ENCODE results near the gene LIMK2.
"Not testable (repeated sequence)": the region's sequence is repeated elsewhere in the genome, so short reads cannot be mapped to it uniquely, and the experiment has no call there.

Gene LIMK2

GRCh38 chr22:31199187-31199586, 12.9 kb upstream of the LIMK2 start:
- FAIRE-seq (no peak), DNase-seq (ENCODE audit: insufficient read length, low spot score) (no peak)
- TF ChIP-seq POLR2A (IDR thresholded peaks at IDR 0.05; ENCODE audit: low read depth, low read length) = no peak

DNA sequence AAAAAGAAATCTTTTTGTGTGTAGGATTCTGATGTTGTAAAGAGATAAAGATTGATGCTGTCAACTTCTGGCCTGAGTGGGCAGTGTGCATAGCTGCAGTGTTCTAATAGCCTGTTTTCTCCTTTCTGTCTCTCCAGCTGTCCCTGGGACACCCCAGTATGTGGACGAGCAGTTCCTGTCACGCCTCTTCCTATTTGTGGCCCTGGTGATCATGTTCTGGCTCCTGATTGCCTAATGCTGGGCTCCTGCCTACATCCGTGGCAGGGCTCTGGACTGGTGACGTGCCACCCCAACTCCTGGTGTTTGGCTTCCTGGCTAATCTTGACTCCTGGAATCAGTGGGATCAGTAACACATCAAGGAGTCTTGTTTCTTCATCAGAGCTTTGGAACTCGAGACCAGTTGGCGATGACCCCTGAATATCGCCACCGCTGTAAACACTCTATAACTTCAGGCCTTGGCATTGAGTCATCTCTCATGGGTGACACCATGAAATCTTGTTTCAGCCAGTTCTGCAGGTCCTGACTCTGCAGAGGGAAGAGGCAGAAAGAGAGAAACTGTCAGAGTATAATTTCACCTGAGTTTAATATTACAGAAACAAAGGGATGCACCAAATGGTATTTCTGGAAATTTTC, 7.6 kb upstream of the LIMK2 start:
- not testable (repeated sequence) for DNase-seq (ENCODE audit: insufficient read length, low spot score); FAIRE-seq

- DNase-seq (ENCODE audit: insufficient read length, low spot score); FAIRE-seq: not testable (repeated sequence)
Observed at GRCh38 chr22:31205059-31205458, 7.0 kb upstream of the LIMK2 start.

GRCh38 chr22:31206460-31206859, 5.6 kb upstream of the LIMK2 start:
- not testable (repeated sequence) for DNase-seq (ENCODE audit: insufficient read length, low spot score); FAIRE-seq

GRCh38 chr22:31206896-31207687, 5.0 kb upstream of the LIMK2 start:
- TF ChIP-seq POLR2A (IDR thresholded peaks at IDR 0.05; ENCODE audit: low read depth, low read length) = no peak
- no peak for FAIRE-seq
- DNase-seq (ENCODE audit: insufficient read length, low spot score) = no peak

DNA sequence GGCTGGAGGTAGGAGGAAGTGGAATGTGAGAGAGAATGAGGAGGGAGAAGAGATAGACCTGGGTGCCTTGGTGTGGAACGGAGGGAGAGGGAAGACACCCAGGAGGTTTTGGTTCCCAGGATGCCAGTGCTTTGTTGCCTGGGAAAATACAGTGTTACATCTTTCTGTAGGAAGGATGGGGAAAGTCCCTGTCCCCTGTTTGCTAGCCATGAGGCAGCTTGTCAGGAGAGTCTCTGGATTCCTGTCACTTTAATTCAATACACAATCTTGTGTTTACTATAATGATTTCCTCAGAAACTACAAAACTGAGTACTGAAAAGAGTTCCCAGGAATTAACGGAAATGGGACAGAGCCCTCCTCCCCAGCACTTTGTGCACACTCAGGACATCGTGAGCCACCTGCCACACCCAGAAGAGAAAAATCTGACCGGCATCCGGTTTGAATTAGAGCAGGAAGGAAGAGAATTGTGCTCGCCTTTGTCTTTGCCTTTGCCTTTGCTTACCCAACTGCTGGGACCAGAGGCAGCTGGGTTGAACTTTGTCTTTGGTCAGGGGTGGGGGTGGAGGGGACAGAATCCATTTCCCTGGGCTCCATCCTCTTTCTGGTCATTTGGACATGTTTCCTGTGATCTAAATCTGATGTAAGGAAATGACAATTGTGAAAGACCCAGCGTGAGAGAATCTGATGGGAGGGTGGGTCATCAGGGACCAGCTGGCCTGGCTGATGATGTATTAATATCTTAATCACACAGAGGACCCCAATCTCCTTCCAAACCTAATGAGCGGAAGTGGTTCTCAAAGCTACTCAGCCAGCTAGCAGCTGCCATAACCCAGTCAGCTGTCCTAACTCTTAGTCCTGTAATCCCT, 1.3 kb upstream of the LIMK2 start:
- DNase-seq (ENCODE audit: insufficient read length, low spot score) = no peak
- TF ChIP-seq POLR2A (IDR thresholded peaks at IDR 0.05; ENCODE audit: low read depth, low read length) = no peak
- FAIRE-seq = no peak

DNA sequence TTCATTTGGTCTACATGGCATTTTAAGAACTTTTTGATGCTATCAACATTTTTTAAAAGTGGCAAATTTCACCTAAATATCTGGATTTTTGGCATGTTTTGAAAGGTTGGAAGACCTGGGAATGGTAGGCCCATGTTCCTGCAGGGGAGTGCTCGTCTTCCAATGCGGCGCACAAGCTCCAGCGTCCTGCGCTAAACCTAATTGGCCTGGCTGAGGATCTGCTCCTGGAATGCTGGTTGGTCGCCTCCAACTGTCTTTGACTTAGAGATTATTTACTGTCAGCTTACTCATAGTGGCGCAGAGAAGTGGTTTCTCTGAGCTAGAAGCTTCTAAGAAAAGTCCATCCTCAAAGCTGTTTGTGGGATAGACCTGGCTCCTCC, 626 bp upstream of the LIMK2 start:
- DNase-seq (ENCODE audit: insufficient read length, low spot score) = no peak
- no peak for FAIRE-seq
- no peak for TF ChIP-seq POLR2A (IDR thresholded peaks at IDR 0.05; ENCODE audit: low read depth, low read length)

GRCh38 chr22:31212783-31213629, 908 bp downstream of the LIMK2 start:
- no peak for TF ChIP-seq POLR2A (IDR thresholded peaks at IDR 0.05; ENCODE audit: low read depth, low read length)
- DNase-seq (ENCODE audit: insufficient read length, low spot score) = no peak
- FAIRE-seq = no peak

- DNase-seq (ENCODE audit: insufficient read length, low spot score) = no peak
- no peak for FAIRE-seq
- no peak for TF ChIP-seq POLR2A (IDR thresholded peaks at IDR 0.05; ENCODE audit: low read depth, low read length)
Observed at GRCh38 chr22:31215018-31215535, 3.0 kb downstream of the LIMK2 start.

DNA sequence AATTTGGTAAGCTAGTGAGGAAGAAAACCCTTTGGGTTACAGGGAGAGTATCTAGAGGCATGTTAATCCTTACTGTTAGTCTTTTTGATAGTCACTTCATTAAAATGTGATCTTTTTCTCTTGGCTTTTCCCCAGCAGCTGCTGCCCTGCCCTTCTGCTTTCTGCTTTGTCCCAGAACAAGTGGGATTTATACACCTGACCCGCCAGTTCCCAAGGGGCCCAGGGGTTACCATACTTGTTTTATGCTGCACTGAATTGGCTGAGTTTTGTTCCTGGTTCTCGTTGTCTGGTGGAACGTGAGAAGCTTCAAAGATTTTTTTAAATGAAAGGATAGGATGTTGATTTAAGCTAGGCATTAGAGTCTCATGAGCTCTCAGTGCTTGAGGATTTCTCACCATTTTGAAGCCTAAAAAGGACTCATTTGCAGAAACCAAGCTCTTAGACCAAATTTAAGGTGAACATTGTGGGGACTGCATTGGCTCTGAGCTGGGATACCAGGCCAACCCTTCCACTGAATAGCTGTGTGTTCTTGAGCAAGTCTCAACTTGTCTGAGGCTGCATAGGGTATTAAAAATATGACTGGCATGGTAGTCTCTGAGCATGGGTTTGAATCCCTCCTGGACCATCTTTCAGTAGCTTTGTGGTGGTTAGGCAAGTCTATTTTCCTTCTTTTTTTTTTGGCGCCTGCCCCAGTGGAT, 6.6 kb downstream of the LIMK2 start:
- DNase-seq (ENCODE audit: insufficient read length, low spot score) = no peak
- TF ChIP-seq POLR2A (IDR thresholded peaks at IDR 0.05; ENCODE audit: low read depth, low read length) = no peak
- no peak for FAIRE-seq

- DNase-seq (ENCODE audit: insufficient read length, low spot score) = no peak
- FAIRE-seq = no peak
- TF ChIP-seq POLR2A (IDR thresholded peaks at IDR 0.05; ENCODE audit: low read depth, low read length) = no peak
Observed at GRCh38 chr22:31221084-31221483, 9.0 kb downstream of the LIMK2 start.

GRCh38 chr22:31222736-31223135, 10.6 kb downstream of the LIMK2 start:
- TF ChIP-seq POLR2A (IDR thresholded peaks at IDR 0.05; ENCODE audit: low read depth, low read length) = no peak
- no peak for DNase-seq (ENCODE audit: insufficient read length, low spot score)
- FAIRE-seq = no peak

DNA sequence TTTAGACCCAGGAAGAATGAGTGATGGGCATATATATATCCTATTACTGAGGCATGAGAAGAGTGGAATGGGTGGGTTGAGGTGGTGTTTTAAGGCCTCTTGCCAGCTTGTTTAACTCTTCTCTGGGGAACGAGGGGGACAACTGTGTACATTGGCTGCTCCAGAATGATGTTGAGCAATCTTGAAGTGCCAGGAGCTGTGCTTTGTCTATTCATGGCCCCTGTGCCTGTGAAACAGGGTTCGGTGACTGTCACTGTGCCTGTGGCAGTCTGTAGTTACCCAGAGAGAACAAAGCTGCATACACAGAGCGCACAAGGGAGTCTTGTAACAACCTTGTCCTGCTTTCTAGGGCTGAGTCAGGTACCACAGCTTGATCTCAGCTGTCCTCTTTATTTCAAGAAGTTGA, 11.7 kb downstream of the LIMK2 start:
- FAIRE-seq (no peak), DNase-seq (ENCODE audit: insufficient read length, low spot score) (no peak)
- no peak for TF ChIP-seq POLR2A (IDR thresholded peaks at IDR 0.05; ENCODE audit: low read depth, low read length)

DNA sequence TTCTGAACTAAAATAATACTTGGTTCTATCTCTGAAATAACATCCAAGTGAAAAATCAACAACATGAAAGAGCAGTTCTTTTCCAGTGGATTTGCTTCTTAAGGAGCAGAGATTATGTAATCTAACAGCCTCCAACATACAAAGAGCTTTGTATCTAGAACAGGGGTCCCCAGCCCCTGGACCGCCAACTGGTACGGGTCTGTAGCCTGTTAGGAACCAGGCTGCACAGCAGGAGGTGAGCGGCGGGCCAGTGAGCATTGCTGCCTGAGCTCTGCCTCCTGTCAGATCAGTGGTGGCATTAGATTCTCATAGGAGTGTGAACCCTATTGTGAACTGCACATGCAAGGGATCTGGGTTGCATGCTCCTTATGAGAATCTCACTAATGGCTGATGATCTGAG, 12.6 kb downstream of the LIMK2 start:
- FAIRE-seq; DNase-seq (ENCODE audit: insufficient read length, low spot score): not testable (repeated sequence)
